Effector memory CD4-positive, alpha-beta T cell (primary cell): Measurements from ENCODE around the gene BARD1.
A peak's percentile ranks its signal among the peaks of the same experiment; 100 is the strongest.
"Not testable (repeated sequence)": the region's sequence is repeated elsewhere in the genome, so short reads cannot be mapped to it uniquely, and the experiment has no call there.

Experiments used
- DNase-seq, 3 donors: peaks; one replicate each; pipeline ENCODE4 v3.0.0-alpha.2; 2020
- H3K27ac ChIP-seq: 2 replicates; pipeline ENCODE4 v1.7.0; 2013; ENCODE audit warnings: mild to moderate bottlenecking, low read length, moderate library complexity; ENCODE audit not compliant: insufficient read depth, poor library complexity, severe bottlenecking
- H3K27me3 ChIP-seq: replicated peaks from 2 replicates; pipeline ENCODE4 v1.7.0; 2013; ENCODE audit warnings: mild to moderate bottlenecking, low read length; ENCODE audit not compliant: insufficient read depth, control insufficient read depth, poor library complexity, severe bottlenecking
- H3K36me3 ChIP-seq: 2 replicates; pipeline ENCODE4 v1.7.0; 2013; ENCODE audit warnings: mild to moderate bottlenecking, low read length, moderate library complexity; ENCODE audit not compliant: control insufficient read depth, insufficient read depth
- H3K4me1 ChIP-seq: 2 replicates; pipeline ENCODE4 v1.7.0; 2013; ENCODE audit warnings: low read length, mild to moderate bottlenecking; ENCODE audit not compliant: control insufficient read depth, insufficient read depth, poor library complexity, severe bottlenecking
- H3K4me3 ChIP-seq: 2 replicates; pipeline ENCODE4 v1.7.0; 2013; ENCODE audit warnings: low read length, low read depth, mild to moderate bottlenecking; ENCODE audit not compliant: insufficient read depth, poor library complexity, severe bottlenecking
- H3K9me3 ChIP-seq: 2 replicates; pipeline ENCODE4 v1.7.0; 2013; ENCODE audit warnings: mild to moderate bottlenecking, low read length, moderate library complexity; ENCODE audit not compliant: control insufficient read depth

Gene BARD1

DNA sequence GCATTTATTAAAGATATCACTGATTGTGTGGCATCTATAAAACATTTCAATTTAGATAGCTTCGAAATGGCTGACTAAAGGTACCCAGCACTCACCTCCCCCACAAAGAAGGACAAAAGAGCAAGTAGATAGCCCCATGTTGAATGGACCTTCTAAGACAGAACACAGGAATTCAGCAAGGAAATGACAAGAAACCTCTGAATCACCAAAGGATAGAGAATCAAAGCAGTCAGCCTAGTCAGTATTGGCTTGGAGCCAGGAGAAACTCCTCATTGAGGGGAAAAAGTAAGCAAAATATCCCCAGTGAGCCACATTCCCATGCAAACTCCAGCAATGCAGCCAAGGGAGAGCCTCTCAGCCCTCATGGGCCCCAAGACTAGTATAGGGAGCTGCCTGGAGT, 113.7 kb downstream of the BARD1 start:
- DNase-seq: no peak
- no peaks in the 10 kb centered on the region for H3K27me3 ChIP-seq
- H3K27ac ChIP-seq: no peak overlapping the region
- H3K36me3 ChIP-seq: no peaks in the 10 kb centered on the region
- no peaks in the 10 kb centered on the region for H3K9me3 ChIP-seq
- no peak overlapping the region for H3K4me3 ChIP-seq
- H3K4me1 ChIP-seq: no peaks in the 10 kb centered on the region

DNA sequence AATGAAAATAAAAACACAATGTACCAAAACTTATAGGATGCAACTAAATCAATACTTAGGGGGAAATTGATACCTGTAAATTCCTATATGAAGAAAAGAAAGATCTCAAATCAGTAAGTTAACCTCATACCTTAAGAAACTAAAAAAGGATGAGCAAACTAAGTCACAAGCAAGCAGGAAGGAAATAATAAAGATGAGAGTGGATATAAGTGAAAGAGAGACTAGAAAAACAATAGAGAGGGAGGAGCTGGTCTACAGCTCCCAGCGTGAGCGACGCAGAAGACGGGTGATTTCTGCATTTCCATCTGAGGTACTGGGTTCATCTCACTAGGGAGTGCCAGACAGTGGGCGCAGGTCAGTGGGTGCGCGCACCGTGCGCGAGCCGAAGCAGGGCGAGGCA, 125.9 kb downstream of the BARD1 start:
- H3K4me1 ChIP-seq, H3K27ac ChIP-seq, H3K36me3 ChIP-seq, H3K9me3 ChIP-seq, DNase-seq, H3K27me3 ChIP-seq: not testable (repeated sequence)
- peak overlapping the region; percentile 18 for H3K4me3 ChIP-seq

DNA sequence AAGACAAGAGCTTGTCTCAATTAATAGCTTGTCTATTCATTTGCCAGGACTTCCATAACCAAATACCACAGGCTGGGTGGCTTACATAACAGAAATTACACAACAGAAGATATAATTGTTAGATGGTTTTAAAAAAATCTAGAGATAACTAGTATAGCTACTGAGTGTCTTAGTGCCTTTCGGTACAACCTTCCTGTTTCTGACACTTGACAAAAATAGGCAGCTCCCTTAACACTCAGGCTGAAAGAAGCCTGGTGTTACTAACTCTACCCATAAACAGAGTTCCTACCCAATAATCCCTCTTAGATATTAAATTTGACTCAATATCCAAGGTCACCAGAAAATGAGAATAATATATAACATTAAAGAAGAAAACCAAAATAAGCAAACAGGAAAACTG, 129.7 kb downstream of the BARD1 start:
- DNase-seq: no peak
- Histone ChIP-seq H3K27ac (no peak overlapping the region), H3K4me3 (no peak overlapping the region), H3K4me1 (no peaks in the 10 kb centered on the region), H3K9me3 (no peaks in the 10 kb centered on the region), H3K36me3 (no peaks in the 10 kb centered on the region), H3K27me3 (no peaks in the 10 kb centered on the region)

DNA sequence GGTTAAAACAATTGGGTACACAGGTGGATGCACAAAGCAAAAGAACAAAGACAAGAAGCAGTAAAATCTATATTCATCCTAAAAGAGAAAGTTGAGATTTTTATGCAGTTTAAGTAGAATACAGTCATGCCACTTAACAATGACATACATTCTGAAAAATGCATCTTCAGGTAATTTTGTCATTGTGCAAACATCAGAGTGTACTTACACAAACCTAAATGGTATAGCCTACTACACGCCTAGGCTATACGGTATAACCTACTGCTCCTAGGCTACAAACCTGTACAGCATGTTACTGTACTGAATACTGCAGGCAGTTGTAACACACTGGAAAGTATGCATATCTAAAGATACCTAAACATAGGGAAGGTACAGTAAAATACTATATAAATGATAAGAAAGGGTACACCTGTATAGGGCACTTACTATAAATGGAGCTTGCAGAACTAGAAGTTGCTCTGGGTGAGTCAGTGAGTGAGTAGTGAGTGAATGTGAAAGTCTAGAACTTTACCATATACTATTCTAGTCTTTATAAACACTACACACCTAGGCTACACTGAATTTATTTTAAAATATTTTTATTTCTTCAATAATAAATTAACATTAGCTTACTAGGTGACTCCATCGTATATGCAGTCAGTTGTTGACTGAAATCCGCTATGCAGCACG, 132.9 kb downstream of the BARD1 start:
- H3K36me3 ChIP-seq: no peaks in the 10 kb centered on the region
- no peak overlapping the region for H3K4me3 ChIP-seq
- H3K27me3 ChIP-seq: no peaks in the 10 kb centered on the region
- no peak for DNase-seq
- no peak overlapping the region for H3K27ac ChIP-seq
- H3K4me1 ChIP-seq: no peaks in the 10 kb centered on the region
- H3K9me3 ChIP-seq: no peaks in the 10 kb centered on the region
